Mesendoderm (in vitro differentiated cells): Measurements from ENCODE around the gene MITF.
A peak's percentile ranks its signal among the peaks of the same experiment; 100 is the strongest.

Experiments used
- DNase-seq: peaks from one replicate; pipeline ENCODE4 v3.0.0; 2013
- H2AK5ac ChIP-seq: 2 replicates; pipeline ENCODE4 v1.6.1; 2013; ENCODE audit warnings: low read length, inconsistent platforms
- H2BK120ac ChIP-seq: 2 replicates; pipeline ENCODE4 v1.6.1; 2013; ENCODE audit warnings: low read depth, mild to moderate bottlenecking, low read length, moderate library complexity, mixed read lengths
- H2BK15ac ChIP-seq: replicated peaks from 2 replicates; pipeline ENCODE4 v1.6.1; 2013; ENCODE audit warnings: low read depth, mild to moderate bottlenecking, moderate library complexity
- H2BK5ac ChIP-seq: 2 replicates; pipeline ENCODE4 v1.6.1; 2013; ENCODE audit warnings: low read length, inconsistent platforms
- H3K18ac ChIP-seq: 2 replicates; pipeline ENCODE4 v1.6.1; 2013; ENCODE audit warnings: mild to moderate bottlenecking, low read length, mixed read lengths
- H3K23ac ChIP-seq: one replicate; pipeline ENCODE4 v1.6.1; 2013; ENCODE audit warnings: low read length
- H3K27ac ChIP-seq: 2 replicates; pipeline ENCODE4 v1.5.1; 2013; ENCODE audit warnings: low read depth, mild to moderate bottlenecking, inconsistent platforms, low read length, moderate library complexity
- H3K27me3 ChIP-seq: 2 replicates; pipeline ENCODE4 v1.6.1; 2013; ENCODE audit warnings: low read length, control low read depth, mild to moderate bottlenecking, inconsistent platforms; ENCODE audit not compliant: insufficient read depth, poor library complexity
- H3K36me3 ChIP-seq: 2 replicates; pipeline ENCODE4 v1.6.1; 2013; ENCODE audit warnings: low read length, inconsistent platforms; ENCODE audit not compliant: control insufficient read depth, insufficient read depth
- H3K4ac ChIP-seq: one replicate; pipeline ENCODE4 v1.6.1; 2013; ENCODE audit warnings: low read depth, mild to moderate bottlenecking, low read length, moderate library complexity
- H3K4me1 ChIP-seq: 2 replicates; pipeline ENCODE4 v1.6.1; 2013; ENCODE audit warnings: low read depth, low read length, inconsistent platforms; ENCODE audit not compliant: control insufficient read depth
- H3K4me2 ChIP-seq: 2 replicates; pipeline ENCODE4 v1.6.1; 2013; ENCODE audit warnings: low read length
- H3K4me3 ChIP-seq: 2 replicates; pipeline ENCODE4 v1.5.1; 2013; ENCODE audit warnings: mild to moderate bottlenecking, low read length
- H3K56ac ChIP-seq: one replicate; pipeline ENCODE4 v1.6.1; 2013; ENCODE audit warnings: low read length
- H3K79me1 ChIP-seq: 2 replicates; pipeline ENCODE4 v1.6.1; 2013; ENCODE audit warnings: low read length, inconsistent platforms
- H3K79me2 ChIP-seq: 2 replicates; pipeline ENCODE4 v1.6.1; 2013; ENCODE audit warnings: mild to moderate bottlenecking, low read length; ENCODE audit not compliant: control insufficient read depth, insufficient read depth
- H3K9ac ChIP-seq: 2 replicates; pipeline ENCODE4 v1.6.1; 2013; ENCODE audit warnings: low read length, inconsistent platforms
- H4K5ac ChIP-seq: one replicate; pipeline ENCODE4 v1.6.1; 2013; ENCODE audit warnings: low read length
- H4K8ac ChIP-seq: one replicate; pipeline ENCODE4 v1.6.1; 2013; ENCODE audit warnings: low read depth, mild to moderate bottlenecking, control low read depth, low read length, moderate library complexity
- WGBS: extraction: QIAGEN DNeasy Blood & Tissue Kit; methylation state at CpG from one replicate; pipeline ENCODE4 v1.1.7; 2013; ENCODE audit warnings: low lambda C conversion rate, missing lambda C conversion rate; ENCODE audit not compliant: insufficient coverage; ENCODE audit errors: extremely low coverage; 5-methylcytosine and 5-hydroxymethylcytosine counted together

The MITF gene

DNA sequence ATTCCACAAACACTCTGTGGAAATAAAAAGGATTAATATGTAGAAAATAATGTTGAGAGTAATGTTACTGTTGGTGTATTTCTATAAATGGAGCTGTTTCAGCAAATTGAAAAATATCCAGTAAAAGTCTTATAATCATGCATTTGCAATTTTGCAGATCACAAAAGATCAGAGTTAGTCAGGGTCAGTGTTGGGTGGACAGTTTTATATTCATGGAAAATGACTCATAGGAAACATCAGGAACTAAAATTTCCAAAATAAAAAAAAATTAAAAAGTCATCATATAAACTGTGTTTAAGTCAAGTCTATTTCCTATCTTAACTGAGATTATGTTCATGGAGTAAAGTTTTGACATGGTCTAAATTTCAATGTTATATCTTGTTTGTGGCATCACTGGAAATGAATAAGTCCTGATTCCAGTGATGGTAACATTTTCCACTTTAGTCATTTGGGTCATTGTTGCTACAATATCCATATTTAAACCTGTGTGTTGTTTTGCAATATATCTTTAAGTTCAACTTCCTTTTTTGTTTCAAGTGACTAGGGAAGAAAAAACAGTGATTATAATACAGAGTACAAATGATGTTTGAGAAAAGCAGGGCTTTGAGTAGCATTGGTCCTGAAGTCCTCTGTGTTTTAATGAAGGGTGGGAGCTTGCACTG lies 37.8 kb downstream of the MITF start:
- Histone ChIP-seq H3K18ac (no peak overlapping the region), H3K23ac (no peak overlapping the region), H3K27ac (no peak overlapping the region), H2BK5ac (no peak overlapping the region), H3K4ac (no peak overlapping the region), H3K56ac (no peak overlapping the region), H4K8ac (no peak overlapping the region), H2BK15ac (no peak overlapping the region), H2BK120ac (no peak overlapping the region), H4K5ac (no peak overlapping the region), H3K27me3 (no peaks in the 10 kb centered on the region), H3K36me3 (no peaks in the 10 kb centered on the region), H3K4me2 (no peak overlapping the region), H3K79me1 (no peaks in the 10 kb centered on the region), H3K4me3 (no peak overlapping the region), H3K79me2 (no peaks in the 10 kb centered on the region), H2AK5ac (no peak overlapping the region), H3K9ac (no peak overlapping the region), H3K4me1 (peaks cover 5% of the 10 kb centered on the region)
- no peak for DNase-seq

DNA sequence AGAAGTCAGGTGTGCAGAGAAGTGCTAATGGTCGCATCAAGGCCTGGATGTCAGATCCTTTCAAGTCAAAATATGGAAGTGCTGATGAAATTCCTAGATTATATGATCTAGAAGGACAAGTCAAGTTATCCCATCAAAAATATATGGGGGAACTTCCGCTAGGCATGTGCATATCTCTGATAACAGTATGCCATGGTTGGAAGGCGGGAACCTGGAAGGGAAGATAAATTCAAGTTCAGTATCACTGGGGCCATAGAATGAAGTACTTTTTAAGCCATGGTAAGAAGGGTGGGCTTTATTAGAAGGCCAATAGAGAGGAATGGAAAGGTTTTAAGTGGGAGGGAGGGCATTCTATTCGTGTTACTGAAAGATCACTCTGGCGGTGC lies 38.3 kb downstream of the MITF start:
- no peak overlapping the region for H3K4ac ChIP-seq
- H2BK5ac ChIP-seq: no peak overlapping the region
- no peak overlapping the region for H3K9ac ChIP-seq
- no CpG with 5 or more reads among the region's 5 CpGs for WGBS
- no peak overlapping the region for H3K18ac ChIP-seq
- no peak overlapping the region for H2BK120ac ChIP-seq
- no peak overlapping the region for H3K56ac ChIP-seq
- H2BK15ac ChIP-seq: no peak overlapping the region
- no peaks in the 10 kb centered on the region for H3K27me3 ChIP-seq
- no peaks in the 10 kb centered on the region for H3K36me3 ChIP-seq
- H2AK5ac ChIP-seq: no peak overlapping the region
- DNase-seq: no peak
- H4K5ac ChIP-seq: no peak overlapping the region
- H4K8ac ChIP-seq: no peak overlapping the region
- H3K79me1 ChIP-seq: no peaks in the 10 kb centered on the region
- H3K4me1 ChIP-seq: peaks cover 5% of the 10 kb centered on the region
- no peak overlapping the region for H3K27ac ChIP-seq
- H3K79me2 ChIP-seq: no peaks in the 10 kb centered on the region
- no peak overlapping the region for H3K23ac ChIP-seq
- no peak overlapping the region for H3K4me2 ChIP-seq
- no peak overlapping the region for H3K4me3 ChIP-seq

- Histone ChIP-seq H2BK5ac (no peak overlapping the region), H3K9ac (no peak overlapping the region), H3K27ac (no peak overlapping the region), H3K23ac (no peak overlapping the region), H3K27me3 (no peaks in the 10 kb centered on the region), H2BK15ac (no peak overlapping the region), H3K18ac (no peak overlapping the region), H3K4me3 (no peak overlapping the region), H3K79me2 (no peaks in the 10 kb centered on the region), H4K8ac (no peak overlapping the region), H3K4ac (no peak overlapping the region), H3K4me1 (peaks cover 5% of the 10 kb centered on the region), H3K56ac (no peak overlapping the region), H4K5ac (no peak overlapping the region), H3K79me1 (no peaks in the 10 kb centered on the region), H2AK5ac (no peak overlapping the region), H3K36me3 (no peaks in the 10 kb centered on the region), H3K4me2 (no peak overlapping the region), H2BK120ac (no peak overlapping the region)
- no peak for DNase-seq
- no CpG with 5 or more reads among the region's 4 CpGs for WGBS
Observed at GRCh38 chr3:69781593-69781992, 42.3 kb downstream of the MITF start.

DNA sequence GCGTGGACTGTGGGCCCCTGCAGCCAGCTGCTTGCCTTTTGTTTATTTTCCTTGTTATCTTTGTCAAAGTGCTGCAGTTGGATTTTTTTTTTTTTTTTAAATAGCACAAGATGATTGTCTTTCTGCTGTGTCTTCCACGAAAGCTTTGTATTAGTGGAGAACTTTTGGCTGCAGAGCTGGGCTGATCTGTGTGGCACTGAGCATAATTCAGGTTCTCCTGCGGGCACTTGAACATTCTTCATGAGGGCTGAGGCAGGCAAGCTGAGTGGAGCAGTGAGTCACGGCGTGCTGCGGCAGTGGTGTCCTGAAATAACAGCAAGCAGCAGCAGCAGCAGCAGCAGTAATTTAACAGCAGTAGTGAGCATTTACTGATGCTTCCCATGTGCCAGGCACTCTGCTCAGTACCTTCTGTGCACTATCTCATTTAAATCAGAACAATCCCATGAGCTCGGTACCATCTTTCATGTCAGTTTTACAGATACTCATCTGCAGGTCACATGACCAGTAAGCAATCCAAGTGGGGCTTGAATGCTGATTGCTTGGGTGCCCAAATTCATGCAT lies 45.8 kb downstream of the MITF start:
- no peak overlapping the region for H4K8ac ChIP-seq
- H3K9ac ChIP-seq: no peak overlapping the region
- H3K79me1 ChIP-seq: no peaks in the 10 kb centered on the region
- no peak overlapping the region for H3K4me3 ChIP-seq
- no peak overlapping the region for H3K56ac ChIP-seq
- peaks cover 7% of the 10 kb centered on the region for H3K4me1 ChIP-seq
- WGBS: no CpG with 5 or more reads among the region's 7 CpGs
- H2BK15ac ChIP-seq: no peak overlapping the region
- no peak overlapping the region for H3K18ac ChIP-seq
- no peaks in the 10 kb centered on the region for H3K36me3 ChIP-seq
- H3K4me2 ChIP-seq: no peak overlapping the region
- no peak overlapping the region for H4K5ac ChIP-seq
- H2BK5ac ChIP-seq: no peak overlapping the region
- DNase-seq: no peak
- H3K27me3 ChIP-seq: no peaks in the 10 kb centered on the region
- no peak overlapping the region for H2AK5ac ChIP-seq
- no peak overlapping the region for H3K4ac ChIP-seq
- H3K27ac ChIP-seq: no peak overlapping the region
- no peak overlapping the region for H2BK120ac ChIP-seq
- H3K23ac ChIP-seq: no peak overlapping the region
- no peaks in the 10 kb centered on the region for H3K79me2 ChIP-seq

- H3K4me3 ChIP-seq: no peak overlapping the region
Observed at GRCh38 chr3:69785769-69786320, 46.6 kb downstream of the MITF start.

GRCh38 chr3:69786854-69787253 lies 47.6 kb downstream of the MITF start:
- Histone ChIP-seq H4K8ac (no peak overlapping the region), H2BK15ac (no peak overlapping the region), H3K27ac (no peak overlapping the region), H2AK5ac (no peak overlapping the region), H3K23ac (no peak overlapping the region), H3K9ac (no peak overlapping the region), H3K4ac (peak overlapping the region; percentile 9), H3K4me2 (no peak overlapping the region), H3K4me1 (peaks cover 4% of the 10 kb centered on the region), H4K5ac (no peak overlapping the region), H2BK5ac (no peak overlapping the region), H3K18ac (no peak overlapping the region), H3K27me3 (no peaks in the 10 kb centered on the region), H3K36me3 (no peaks in the 10 kb centered on the region), H3K4me3 (no peak overlapping the region), H3K79me2 (no peaks in the 10 kb centered on the region), H2BK120ac (no peak overlapping the region), H3K56ac (no peak overlapping the region), H3K79me1 (no peaks in the 10 kb centered on the region)
- WGBS: no CpG with 5 or more reads among the region's 4 CpGs
- no peak for DNase-seq

More at GRCh38 chr3:69785769-69786320, 46.6 kb downstream of the MITF start:
- Histone ChIP-seq H3K27ac (no peak overlapping the region), H2BK120ac (no peak overlapping the region), H2BK15ac (no peak overlapping the region), H2AK5ac (no peak overlapping the region), H3K27me3 (no peaks in the 10 kb centered on the region), H3K4me1 (peaks cover 4% of the 10 kb centered on the region), H3K18ac (no peak overlapping the region), H4K5ac (no peak overlapping the region), H3K36me3 (no peaks in the 10 kb centered on the region), H3K79me2 (no peaks in the 10 kb centered on the region), H2BK5ac (no peak overlapping the region), H3K4me2 (no peak overlapping the region), H4K8ac (no peak overlapping the region), H3K79me1 (no peaks in the 10 kb centered on the region), H3K9ac (no peak overlapping the region), H3K4ac (no peak overlapping the region), H3K56ac (no peak overlapping the region), H3K23ac (no peak overlapping the region)
- no CpG with 5 or more reads among the region's 3 CpGs for WGBS
- DNase-seq: peak; percentile 24
